Ovary (tissue), 9 donors: ENCODE results near the gene SLFN11. TPM values are rescaled to one million over a fixed set of nuclear protein-coding genes. Genes with fewer than 3 reads are reported as not detected.
"Not testable (repeated sequence)": the region's sequence is repeated elsewhere in the genome, so short reads cannot be mapped to it uniquely, and the experiment has no call there.

ENCODE experiments used
- DNase-seq, 5 donors: peaks; one replicate each; pipeline ENCODE4 v3.0.0-alpha.2; 2019 to 2020
- H3K27ac ChIP-seq, 2 donors: fragments of 200-600 bp; one replicate each; pipeline versions ENCODE4 v1.5.1 to v1.8.0; 2019 to 2022
- H3K27me3 ChIP-seq: fragments of 200-600 bp; one replicate; pipeline ENCODE4 v1.8.0; 2022
- H3K36me3 ChIP-seq: fragments of 200-600 bp; sonication (generic); one replicate; pipeline ENCODE4 v1.5.1; 2019
- H3K4me1 ChIP-seq: one replicate; pipeline ENCODE4 v1.8.1; 2013; ENCODE audit warnings: mild to moderate bottlenecking, moderate library complexity; ENCODE audit not compliant: insufficient read depth
- H3K4me3 ChIP-seq: fragments of 200-600 bp; sonication (generic); one replicate; pipeline ENCODE4 v1.5.1; 2017
- H3K9me3 ChIP-seq, 2 donors: fragments of 200-600 bp in 1 of 2; sonication (generic) in 1 of 2; one replicate each; pipeline versions ENCODE4 v1.5.1 to v1.8.1; 2013 to 2019; ENCODE audit warnings: mild to moderate bottlenecking in 1 of 2, moderate library complexity in 1 of 2
- CTCF ChIP-seq, 3 donors: fragments of 450-650 bp in 2 of 3; fragments of 200-600 bp in 1 of 3; IDR thresholded peaks; one replicate each; pipeline versions ENCODE4 v1.5.1 to v1.8.0; 2016 to 2022; ENCODE audit warnings: antibody characterized with exemption in 3 of 3, mild to moderate bottlenecking in 1 of 3
- EP300 ChIP-seq: sonication (generic); formaldehyde crosslinking; IDR thresholded peaks from one replicate; pipeline ENCODE4 v1.6.1; 2017; ENCODE audit warnings: antibody characterized with exemption
- POLR2A ChIP-seq: fragments of 450-650 bp; IDR thresholded peaks from one replicate; pipeline ENCODE4 v1.6.1; 2017; ENCODE audit warnings: antibody characterized with exemption, mild to moderate bottlenecking, moderate library complexity
- WGBS, 3 donors: extraction: QIAGEN DNeasy Blood & Tissue Kit in 1 of 3; methylation state at CpG; one replicate each; pipeline versions ENCODE4 v1.1.5 to v1.1.7; 2013 to 2017; 5-methylcytosine and 5-hydroxymethylcytosine counted together
- intact Hi-C, 4 donors: fragments of 100-400 bp; cut with DNase I; formaldehyde crosslinking; loops; one replicate each; pipeline versions ENCODE4 v1.11.0 to v1.15.1; 2022 to 2023
- polyA plus RNA-seq, 2 donors: library from polyadenylated mRNA; stranded (reverse); fragments of 200-250 nt in 1 of 2; fragments of 350-450 nt in 1 of 2; fragmentation: Illumina TruSeq in 1 of 2; extraction: RNeasy Lipid Tissue Mini Kit (QIAGEN cat#74804) in 1 of 2; gene quantifications; one replicate each; pipeline ENCODE4 v1.2.3, GENCODE V29; 2013 to 2014
- total RNA-seq, 7 donors: library from RNA; depleted of rRNA in 2 of 7; stranded (reverse); fragments of >200 nt in 2 of 7; fragmentation: NEBNext Ultra II Directional in 3 of 7; extraction: Animal tissue kit (Norgen Biotek cat#: 25700) in 3 of 7; gene quantifications; one replicate each; pipeline versions ENCODE4 v1.1.0 to v1.2.4, GENCODE V29; 2016 to 2023
- donor health status: DM: no; HTN: no; CAD: no; lungs with moderate emphysema.
- donor health status: DM: no; HTN: no; CAD: no.
- donor health status: Bipolar disorder and iron deficiency.
- donor health status: DM: yes; HTN: yes; CAD: no.
- donor health status: DM: no; HTN: no; CAD: no.
- donor health status: DM: yes; HTN: yes; CAD: no.

Gene SLFN11
- total and polyA plus RNA-seq, 9 donors, result 9.6 to 75.0 (median 40.8) TPM

- Histone ChIP-seq H3K27me3 (no peaks in the 10 kb centered on the region), H3K4me3 (no peak overlapping the region), H3K27ac (no peak overlapping the region), H3K4me1 (peaks cover 2% of the 10 kb centered on the region), H3K36me3 (no peaks in the 10 kb centered on the region), H3K9me3 (no peaks in the 10 kb centered on the region)
- TF ChIP-seq POLR2A (no peak), EP300 (no peak), CTCF (IDR thresholded peaks at IDR 0.05) (no peak)
- DNase-seq, result no peak
- intact Hi-C loops, result no loop called here
Observed at GRCh38 chr17:35342276-35342675, 31.1 kb downstream of the SLFN11 start.

GRCh38 chr17:35341411-35341992 is 31.9 kb downstream of the SLFN11 start:
- Histone ChIP-seq H3K9me3 (no peaks in the 10 kb centered on the region), H3K27me3 (no peaks in the 10 kb centered on the region), H3K36me3 (no peaks in the 10 kb centered on the region), H3K4me3 (no peak overlapping the region), H3K4me1 (peaks cover 2% of the 10 kb centered on the region), H3K27ac (no peak overlapping the region)
- WGBS, 3 donors, result 60 to 68% (median 64%) methylated on average over 5 of the region's 5 CpGs
- DNase-seq, result no peak
- intact Hi-C loops, result no loop called here
- TF ChIP-seq EP300, result no peak
- no peak for TF ChIP-seq POLR2A
- no peak for TF ChIP-seq CTCF (IDR thresholded peaks at IDR 0.05)

GRCh38 chr17:35338230-35338629 is 35.2 kb downstream of the SLFN11 start:
- H3K36me3 ChIP-seq, result no peaks in the 10 kb centered on the region
- H3K27ac ChIP-seq, result no peak overlapping the region
- H3K9me3 ChIP-seq, result no peaks in the 10 kb centered on the region
- no peaks in the 10 kb centered on the region for H3K4me1 ChIP-seq
- no peaks in the 10 kb centered on the region for H3K27me3 ChIP-seq
- WGBS, 3 donors, result 81 to 91% (median 83%) methylated on average over 2 of the region's 2 CpGs
- no peak for DNase-seq
- intact Hi-C loops, result no loop called here
- no peak for TF ChIP-seq POLR2A
- TF ChIP-seq EP300, result no peak
- no peak for TF ChIP-seq CTCF (IDR thresholded peaks at IDR 0.05)
- H3K4me3 ChIP-seq, result no peak overlapping the region

- Histone ChIP-seq H3K27ac (no peak overlapping the region), H3K9me3 (no peaks in the 10 kb centered on the region), H3K36me3 (no peaks in the 10 kb centered on the region), H3K27me3 (no peaks in the 10 kb centered on the region), H3K4me3 (no peak overlapping the region), H3K4me1 (no peaks in the 10 kb centered on the region)
- TF ChIP-seq EP300 (no peak), POLR2A (no peak), CTCF (IDR thresholded peaks at IDR 0.05) (no peak)
- DNase-seq, result no peak
- intact Hi-C loops, result no loop called here
Observed at GRCh38 chr17:35337364-35337763, 36.1 kb downstream of the SLFN11 start.

- WGBS, 3 donors, result 65 to 83% (median 73%) methylated on average over 5 of the region's 5 CpGs
- H3K4me1 ChIP-seq, H3K27me3 ChIP-seq, H3K27ac ChIP-seq, H3K4me3 ChIP-seq, intact Hi-C loops, DNase-seq, H3K36me3 ChIP-seq, H3K9me3 ChIP-seq: not testable (repeated sequence)
Observed at GRCh38 chr17:35333578-35333977, 39.8 kb downstream of the SLFN11 start.
